ENCODE results near the gene SLC36A3. TPM values are rescaled to one million over a fixed set of nuclear protein-coding genes. Genes with fewer than 3 reads are reported as not detected.
A peak's percentile ranks its signal among the peaks of the same experiment; 100 is the strongest.
"Not testable (repeated sequence)": the region's sequence is repeated elsewhere in the genome, so short reads cannot be mapped to it uniquely, and the experiment has no call there.

Gene SLC36A3
- total RNA-seq, 2 experiments from 2014 or later, result not detected

DNA sequence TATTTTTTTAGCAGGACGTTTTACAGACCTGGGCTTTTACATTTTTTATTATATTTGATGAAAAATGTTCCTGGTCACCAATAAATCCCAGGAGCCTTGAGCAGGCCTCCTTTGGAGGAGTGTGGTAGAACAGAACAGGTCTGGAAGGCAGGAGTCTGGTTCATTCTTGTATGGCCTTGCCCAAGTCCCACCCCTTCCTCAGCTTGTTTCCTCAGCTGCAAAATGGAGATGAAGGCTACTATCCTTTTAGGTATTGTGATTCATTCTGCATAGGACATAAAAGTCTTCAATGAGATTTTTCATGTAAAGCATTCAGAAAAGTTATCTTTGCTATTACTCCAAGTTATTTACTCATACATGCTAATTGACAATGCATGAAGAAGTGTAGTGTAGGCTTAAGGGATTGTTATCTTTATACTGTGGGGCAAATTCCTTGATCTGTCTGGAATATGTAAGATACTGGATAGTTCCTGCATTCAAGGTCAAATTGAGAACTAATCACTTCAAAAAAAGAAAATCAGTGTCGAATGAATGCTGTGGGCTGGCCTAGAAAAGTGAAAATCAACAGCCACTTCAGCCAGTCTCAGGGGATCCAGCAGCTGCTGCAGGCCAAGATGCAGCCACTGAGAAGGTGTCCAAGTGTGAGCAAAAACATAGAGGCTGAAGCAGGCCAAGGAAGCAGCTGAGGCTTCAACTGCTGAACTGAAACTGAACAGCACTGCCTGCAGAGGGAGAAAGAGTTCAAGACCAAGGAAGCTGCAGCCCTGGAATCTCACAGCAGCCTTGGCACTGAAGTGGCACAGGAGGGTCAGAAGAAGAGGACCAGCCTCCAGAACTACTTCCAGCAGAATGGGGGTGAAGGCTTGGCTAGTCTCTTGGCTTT is 15.5 kb upstream of the SLC36A3 start:
- DNase-seq, result no peak

GRCh38 chr5:151317871-151318270 is 14.3 kb upstream of the SLC36A3 start:
- Mint-ChIP-seq H3K36me3 (no peaks in the 10 kb centered on the region), H3K27ac (no peak overlapping the region), H3K9me3 (no peaks in the 10 kb centered on the region), H3K4me3 (no peak overlapping the region), H3K27me3 (peaks cover 10% of the 10 kb centered on the region), H3K4me1 (peaks cover 2% of the 10 kb centered on the region)
- POLR2A ChIA-PET, result no interaction called here
- no peak for ATAC-seq (ENCODE audit: low read depth)
- no peak for DNase-seq

More for the DNA sequence above, 15.5 kb upstream of the SLC36A3 start:
- peaks cover 2% of the 10 kb centered on the region for H3K4me1 Mint-ChIP-seq
- no peaks in the 10 kb centered on the region for H3K9me3 Mint-ChIP-seq
- POLR2A ChIA-PET, result no interaction called here
- no peak for ATAC-seq (ENCODE audit: low read depth)
- H3K27me3 Mint-ChIP-seq, result peaks cover 7% of the 10 kb centered on the region
- H3K36me3 Mint-ChIP-seq, result no peaks in the 10 kb centered on the region
- no peak overlapping the region for H3K27ac Mint-ChIP-seq
- no peak overlapping the region for H3K4me3 Mint-ChIP-seq

- peak; percentile 56 for ATAC-seq (ENCODE audit: low read depth)
- POLR2A ChIA-PET, result no interaction called here
- no peak overlapping the region for H3K27ac Mint-ChIP-seq
- peaks cover 3% of the 10 kb centered on the region for H3K9me3 Mint-ChIP-seq
- peaks cover 10% of the 10 kb centered on the region for H3K27me3 Mint-ChIP-seq
- no peaks in the 10 kb centered on the region for H3K36me3 Mint-ChIP-seq
- no peak overlapping the region for H3K4me3 Mint-ChIP-seq
- peak; percentile 54 for DNase-seq
- H3K4me1 Mint-ChIP-seq, result peaks cover 2% of the 10 kb centered on the region
Measured at GRCh38 chr5:151315998-151316597, 12.5 kb upstream of the SLC36A3 start.

DNA sequence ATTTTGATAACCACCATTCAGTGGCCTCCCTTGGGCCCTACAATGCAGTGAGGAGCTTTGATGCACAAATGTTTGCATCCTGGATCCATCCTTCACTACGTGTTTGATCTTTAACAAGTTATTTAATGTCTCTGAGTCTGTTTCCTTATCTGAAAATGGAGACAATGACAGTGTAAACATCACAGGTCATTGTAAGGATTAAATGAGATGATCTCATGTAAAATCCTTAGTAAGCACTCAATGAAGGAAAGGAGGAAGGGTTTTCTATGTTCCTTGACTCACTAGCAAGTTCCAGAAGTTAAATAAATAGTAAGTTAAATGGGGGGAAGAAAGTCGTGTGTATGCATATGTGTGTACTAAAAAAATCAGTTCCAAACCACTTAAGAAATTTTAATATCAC is 9.8 kb upstream of the SLC36A3 start:
- DNase-seq, result no peak
- H3K36me3 Mint-ChIP-seq, result no peaks in the 10 kb centered on the region
- H3K9me3 Mint-ChIP-seq, result peaks cover 4% of the 10 kb centered on the region
- H3K4me1 Mint-ChIP-seq, result peaks cover 2% of the 10 kb centered on the region
- no peak overlapping the region for H3K27ac Mint-ChIP-seq
- ATAC-seq (ENCODE audit: low read depth), result no peak
- H3K27me3 Mint-ChIP-seq, result peaks cover 10% of the 10 kb centered on the region
- POLR2A ChIA-PET, result no interaction called here
- H3K4me3 Mint-ChIP-seq, result no peak overlapping the region

DNA sequence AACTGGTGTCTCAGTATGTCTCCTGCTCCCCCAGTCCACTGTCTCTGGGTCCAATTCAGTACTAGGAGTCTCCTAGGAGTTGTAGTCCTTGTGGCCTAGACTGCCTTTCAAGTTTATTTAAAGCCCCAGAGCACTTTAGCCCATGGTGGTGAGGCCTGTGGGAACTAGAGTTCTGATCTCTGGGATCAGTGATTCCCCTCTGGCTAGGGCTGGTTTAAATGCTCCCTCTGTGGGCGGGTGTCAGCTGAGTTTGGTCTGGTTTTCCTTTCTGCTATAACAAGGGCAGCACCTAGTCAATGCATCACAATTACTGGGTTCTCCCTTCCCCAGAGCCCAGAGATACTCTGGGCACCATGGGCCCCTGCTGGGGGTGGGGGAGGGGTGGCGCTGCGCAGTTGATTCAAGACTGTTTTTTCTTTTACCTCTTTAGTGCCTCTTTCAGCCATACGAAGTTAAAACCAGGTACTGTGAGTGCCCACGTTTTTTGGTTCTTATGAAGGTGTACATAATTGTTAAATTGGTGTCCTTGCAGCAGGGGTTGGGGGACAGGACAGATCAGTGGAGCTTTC is 9.3 kb upstream of the SLC36A3 start:
- no peaks in the 10 kb centered on the region for H3K36me3 Mint-ChIP-seq
- POLR2A ChIA-PET, result no interaction called here
- no peak overlapping the region for H3K27ac Mint-ChIP-seq
- peaks cover 10% of the 10 kb centered on the region for H3K27me3 Mint-ChIP-seq
- no peak overlapping the region for H3K4me3 Mint-ChIP-seq
- H3K4me1 Mint-ChIP-seq, result peaks cover 2% of the 10 kb centered on the region
- ATAC-seq (ENCODE audit: low read depth) (no peak), DNase-seq (no peak)
- H3K9me3 Mint-ChIP-seq, result peaks cover 4% of the 10 kb centered on the region

DNA sequence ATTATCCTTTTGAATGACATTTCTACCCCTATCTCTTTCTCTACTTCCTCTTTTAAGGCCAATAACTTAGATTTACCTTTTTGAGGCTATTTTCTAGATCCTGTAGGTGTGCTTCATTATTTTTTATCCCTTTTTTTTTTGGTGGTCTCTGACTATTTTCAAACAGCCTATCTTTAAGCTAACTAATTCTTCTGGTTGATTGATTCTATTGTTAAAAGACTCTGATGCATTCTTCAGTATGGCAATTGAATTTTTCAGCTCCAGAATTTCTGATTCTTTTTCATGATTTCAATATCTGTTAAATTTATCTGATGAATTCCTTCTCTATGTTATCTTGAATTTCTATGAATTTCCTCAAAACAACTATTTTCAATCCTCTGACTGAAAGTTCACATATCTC is 7.4 kb upstream of the SLC36A3 start:
- H3K36me3 Mint-ChIP-seq, result no peaks in the 10 kb centered on the region
- no peak overlapping the region for H3K4me3 Mint-ChIP-seq
- H3K27me3 Mint-ChIP-seq, result peaks cover 23% of the 10 kb centered on the region
- no peak overlapping the region for H3K27ac Mint-ChIP-seq
- no peak for DNase-seq
- POLR2A ChIA-PET, result no interaction called here
- ATAC-seq (ENCODE audit: low read depth), result no peak
- H3K4me1 Mint-ChIP-seq, result peaks cover 2% of the 10 kb centered on the region
- peaks cover 4% of the 10 kb centered on the region for H3K9me3 Mint-ChIP-seq

DNA sequence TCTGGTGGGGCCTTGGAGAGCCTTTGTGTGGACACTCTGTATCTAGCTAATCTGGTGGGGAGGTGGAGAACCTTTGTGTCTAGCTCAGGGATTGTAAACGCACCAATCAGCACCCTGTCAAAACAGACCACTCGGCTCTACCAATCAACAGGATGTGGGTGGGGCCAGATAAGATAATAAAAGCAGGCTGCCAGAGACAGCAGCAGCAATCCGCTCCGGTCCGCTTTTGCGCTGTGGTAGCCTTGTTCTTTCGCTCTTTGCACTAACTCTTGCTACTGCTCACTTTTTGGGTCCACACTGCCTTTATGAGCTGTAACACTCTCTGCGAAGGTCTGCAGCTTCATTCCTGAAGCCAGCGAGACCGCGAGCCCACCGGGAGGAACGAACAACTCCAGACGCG is 6.3 kb upstream of the SLC36A3 start:
- DNase-seq; H3K4me3 Mint-ChIP-seq; H3K27ac Mint-ChIP-seq; ATAC-seq (ENCODE audit: low read depth); H3K4me1 Mint-ChIP-seq; H3K36me3 Mint-ChIP-seq; H3K9me3 Mint-ChIP-seq; POLR2A ChIA-PET: not testable (repeated sequence)
- peaks cover 26% of the 10 kb centered on the region for H3K27me3 Mint-ChIP-seq

- DNase-seq; ATAC-seq (ENCODE audit: low read depth); POLR2A ChIA-PET; H3K4me3 Mint-ChIP-seq; H3K27ac Mint-ChIP-seq; H3K4me1 Mint-ChIP-seq; H3K9me3 Mint-ChIP-seq; H3K36me3 Mint-ChIP-seq: not testable (repeated sequence)
- H3K27me3 Mint-ChIP-seq, result peaks cover 24% of the 10 kb centered on the region
Measured at GRCh38 chr5:151309266-151309665, 5.7 kb upstream of the SLC36A3 start.

- H3K4me3 Mint-ChIP-seq, result no peak overlapping the region
- POLR2A ChIA-PET, result no interaction called here
- ATAC-seq (ENCODE audit: low read depth) (peak; percentile 68), DNase-seq (no peak)
- H3K36me3 Mint-ChIP-seq, result no peaks in the 10 kb centered on the region
- peaks cover 8% of the 10 kb centered on the region for H3K4me1 Mint-ChIP-seq
- no peak overlapping the region for H3K27ac Mint-ChIP-seq
- peaks cover 25% of the 10 kb centered on the region for H3K27me3 Mint-ChIP-seq
- no peaks in the 10 kb centered on the region for H3K9me3 Mint-ChIP-seq
Measured at GRCh38 chr5:151298063-151298855, 5.3 kb downstream of the SLC36A3 start.

DNA sequence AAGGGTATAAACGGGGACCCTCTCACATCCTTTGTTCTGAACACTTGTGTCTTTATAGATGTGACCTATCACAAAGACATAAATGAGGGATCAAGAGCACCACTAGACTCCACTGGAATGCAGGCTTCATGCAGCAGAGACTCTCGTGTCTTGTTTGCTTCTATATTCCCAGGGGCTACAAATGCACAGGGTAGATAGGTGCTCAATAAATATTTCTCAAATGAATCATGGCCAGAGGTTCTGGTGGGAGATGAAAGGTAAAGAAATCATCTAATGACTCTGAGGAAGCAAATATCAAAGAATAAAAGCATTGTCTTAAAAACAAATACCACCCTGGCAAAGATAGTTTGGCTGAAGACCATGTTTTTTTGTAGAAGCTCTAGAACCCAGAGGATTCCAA is 6.6 kb downstream of the SLC36A3 start:
- H3K27ac Mint-ChIP-seq, result no peak overlapping the region
- no peak for DNase-seq
- H3K4me1 Mint-ChIP-seq, result peaks cover 8% of the 10 kb centered on the region
- no peaks in the 10 kb centered on the region for H3K9me3 Mint-ChIP-seq
- no peaks in the 10 kb centered on the region for H3K36me3 Mint-ChIP-seq
- H3K4me3 Mint-ChIP-seq, result no peak overlapping the region
- POLR2A ChIA-PET, result no interaction called here
- peaks cover 21% of the 10 kb centered on the region for H3K27me3 Mint-ChIP-seq
- ATAC-seq (ENCODE audit: low read depth), result no peak

DNA sequence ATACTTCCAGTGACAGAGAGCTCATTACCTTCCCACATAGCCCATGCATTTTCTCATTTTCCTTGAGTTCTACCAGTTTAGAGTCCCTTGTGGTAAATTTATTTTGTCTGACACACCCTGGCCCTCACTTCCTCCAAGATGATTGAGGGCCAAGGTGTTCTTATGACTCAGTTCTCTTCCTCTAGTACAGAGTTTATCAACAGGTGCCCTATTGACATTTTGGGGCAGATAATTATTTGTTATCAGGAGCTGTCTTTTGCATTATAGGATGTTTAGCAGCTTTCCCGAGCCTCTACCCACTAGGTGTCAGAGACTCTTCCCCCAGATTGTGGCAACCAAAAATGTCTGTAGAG is 7.1 kb downstream of the SLC36A3 start:
- H3K9me3 Mint-ChIP-seq, result no peaks in the 10 kb centered on the region
- peaks cover 18% of the 10 kb centered on the region for H3K27me3 Mint-ChIP-seq
- no peak overlapping the region for H3K4me3 Mint-ChIP-seq
- no peak overlapping the region for H3K27ac Mint-ChIP-seq
- ATAC-seq (ENCODE audit: low read depth), result no peak
- POLR2A ChIA-PET, result no interaction called here
- peaks cover 8% of the 10 kb centered on the region for H3K4me1 Mint-ChIP-seq
- no peaks in the 10 kb centered on the region for H3K36me3 Mint-ChIP-seq
- DNase-seq, result no peak

GRCh38 chr5:151295791-151296477 is 7.6 kb downstream of the SLC36A3 start:
- no peaks in the 10 kb centered on the region for H3K36me3 Mint-ChIP-seq
- POLR2A ChIA-PET, result no interaction called here

DNA sequence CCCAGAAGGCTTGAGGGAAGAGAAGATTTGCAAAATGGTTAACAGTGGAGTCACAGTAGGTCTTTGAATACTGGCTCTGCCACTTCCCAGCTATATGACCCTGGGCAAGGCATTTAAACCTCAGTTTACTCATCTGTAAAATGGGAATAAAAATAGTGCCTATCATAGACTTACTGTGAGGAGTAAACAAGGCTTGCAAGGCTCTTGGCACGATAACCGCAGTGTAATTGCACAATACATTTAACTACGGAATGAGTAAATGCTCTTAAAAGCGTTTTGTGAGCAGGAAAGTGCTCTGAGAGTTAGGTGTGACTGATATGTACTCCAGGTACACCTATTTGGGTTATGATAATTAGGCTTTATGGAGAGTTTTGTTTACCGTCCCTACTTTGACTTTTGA is 8.4 kb downstream of the SLC36A3 start:
- Mint-ChIP-seq H3K4me1 (peaks cover 8% of the 10 kb centered on the region), H3K9me3 (no peaks in the 10 kb centered on the region), H3K27me3 (peaks cover 15% of the 10 kb centered on the region), H3K36me3 (no peaks in the 10 kb centered on the region), H3K27ac (no peak overlapping the region), H3K4me3 (no peak overlapping the region)
- POLR2A ChIA-PET, result no interaction called here
- ATAC-seq (ENCODE audit: low read depth), result no peak
- DNase-seq, result no peak

More at GRCh38 chr5:151295791-151296477, 7.6 kb downstream of the SLC36A3 start:
- DNase-seq (no peak), ATAC-seq (ENCODE audit: low read depth) (no peak)
- H3K4me3 Mint-ChIP-seq, result no peak overlapping the region
- peaks cover 15% of the 10 kb centered on the region for H3K27me3 Mint-ChIP-seq
- H3K4me1 Mint-ChIP-seq, result peaks cover 8% of the 10 kb centered on the region
- no peaks in the 10 kb centered on the region for H3K9me3 Mint-ChIP-seq
- no peak overlapping the region for H3K27ac Mint-ChIP-seq
